HCT116 (cell line): ENCODE measurements around the gene SPATA2L. TPM values are rescaled to one million over a fixed set of nuclear protein-coding genes. Genes with fewer than 3 reads are reported as not detected.

ENCODE experiments used
- ATAC-seq: fragments of 200-7000 bp; cut with Tn5 transposase; 2 replicates; pipeline ENCODE4 v1.9.1; 2020; ENCODE audit warnings: mild to moderate bottlenecking, moderate library complexity
- BruUV-seq: library from RNA; stranded (reverse); fragments of 400-500 nt; replicated peaks from 2 replicates; lab custom pipeline; 2021; lab: Mats Ljungman, UMichigan
- CTCF ChIA-PET: fragments of 300-600 bp; sonication (Branson Sonifier 250); formaldehyde crosslinking; loops from one replicate; lab custom pipeline; 2021; ENCODE audit warnings: antibody characterized with exemption; lab: Charles Lee
- POLR2A ChIA-PET: fragments of 300-600, 350-600 bp; sonication (Branson Sonifier 250); formaldehyde crosslinking; loops from one replicate; lab custom pipeline; 2021; ENCODE audit warnings: antibody characterized with exemption; lab: Charles Lee
- RAD21 ChIA-PET, 2 experiments: fragments of 300-600 bp; sonication (Branson Sonifier 250); formaldehyde crosslinking; loops; one replicate each; lab custom pipeline; 2023; ENCODE audit warnings: low total read pairs in 2 of 2; ENCODE audit not compliant: uncharacterized antibody in 2 of 2, unreplicated experiment in 2 of 2, low non-redundant PET in 1 of 2; lab: Charles Lee
- DNase-seq: peaks from one replicate; pipeline ENCODE4 v3.0.0-alpha.2; 2010; ENCODE audit warnings: low read depth, low spot score
- H2AFZ ChIP-seq: fragments of 200-600 bp; shearing (Covaris generic), sonication (generic); 2 replicates; pipeline ENCODE4 v1.6.1; 2017; ENCODE audit warnings: low read depth, mixed run types, mixed read lengths, antibody characterized with exemption, low read length; ENCODE audit not compliant: poor library complexity, severe bottlenecking
- H3K27ac ChIP-seq: 2 replicates; pipeline ENCODE4 v1.5.1; 2012; ENCODE audit warnings: low read depth, low read length
- H3K27me3 ChIP-seq: fragments of 200-600 bp; sonication (generic); 2 replicates; pipeline ENCODE4 v1.6.1; 2016; ENCODE audit warnings: mixed run types, low read length, mixed read lengths; ENCODE audit not compliant: insufficient read depth
- H3K36me3 ChIP-seq, 2 experiments: fragments of 200-500 bp in 1 of 2; fragments of 200-600 bp in 1 of 2; sonication (Bioruptor generic) in 1 of 2; sonication (generic) in 1 of 2; 2 replicates each; pipeline versions ENCODE4 v1.5.1 to v1.6.1; 2014 to 2016; ENCODE audit warnings: low read length in 2 of 2, inconsistent platforms in 1 of 2, mixed read lengths in 1 of 2, mixed run types in 1 of 2; ENCODE audit not compliant: insufficient read depth in 2 of 2, control insufficient read depth in 1 of 2
- H3K4me1 ChIP-seq, 2 experiments: fragments of 200-600 bp in 1 of 2; sonication (generic) in 1 of 2; 2 replicates each; pipeline versions ENCODE4 v1.5.1 to v1.6.1; 2012 to 2017; ENCODE audit warnings: low read length in 2 of 2, inconsistent platforms in 1 of 2, mild to moderate bottlenecking in 1 of 2, mixed read lengths in 1 of 2, mixed run types in 1 of 2, moderate library complexity in 1 of 2; ENCODE audit not compliant: insufficient read depth in 2 of 2, control insufficient read depth in 1 of 2
- H3K4me2 ChIP-seq: fragments of 200-600 bp; sonication (generic); 2 replicates; pipeline ENCODE4 v1.6.1; 2017; ENCODE audit warnings: mixed run types, low read length, mixed read lengths
- H3K4me3 ChIP-seq, 2 experiments: fragments of 200-600 bp in 1 of 2; sonication (generic) in 1 of 2; replicated peaks in 1 of 2; 2 replicates each; pipeline ENCODE4 v1.5.1; 2011 to 2016; ENCODE audit warnings: low read length in 2 of 2, control low read depth in 1 of 2, low read depth in 1 of 2, mild to moderate bottlenecking in 1 of 2, mixed read lengths in 1 of 2, mixed run types in 1 of 2
- H3K79me2 ChIP-seq: fragments of 200-600 bp; sonication (generic); 2 replicates; pipeline ENCODE4 v1.6.1; 2017; ENCODE audit warnings: mild to moderate bottlenecking, mixed run types, low read length, moderate library complexity, mixed read lengths; ENCODE audit not compliant: insufficient read depth
- H3K9ac ChIP-seq: fragments of 200-600 bp; sonication (generic); 2 replicates; pipeline ENCODE4 v1.6.1; 2016; ENCODE audit warnings: low read length, mixed read lengths
- H3K9me2 ChIP-seq: fragments of 200-600 bp; sonication (generic), shearing (Covaris generic); 2 replicates; pipeline ENCODE4 v1.6.1; 2017; ENCODE audit warnings: mixed run types, mild to moderate bottlenecking, moderate library complexity; ENCODE audit not compliant: insufficient read depth
- H3K9me3 ChIP-seq, 2 experiments: fragments of 200-500 bp in 1 of 2; fragments of 200-600 bp in 1 of 2; sonication (Bioruptor generic) in 1 of 2; sonication (generic) in 1 of 2; 2 replicates each; pipeline ENCODE4 v1.6.1; 2014 to 2017; ENCODE audit warnings: low read length in 2 of 2, mixed read lengths in 2 of 2, inconsistent platforms in 1 of 2, low read depth in 1 of 2, mild to moderate bottlenecking in 1 of 2, mixed run types in 1 of 2, moderate library complexity in 1 of 2; ENCODE audit not compliant: control insufficient read depth in 1 of 2, insufficient read depth in 1 of 2
- H4K20me1 ChIP-seq: fragments of 200-600 bp; sonication (generic), shearing (Covaris generic); 2 replicates; pipeline ENCODE4 v1.6.1; 2017; ENCODE audit warnings: mixed run types, mild to moderate bottlenecking, moderate library complexity; ENCODE audit not compliant: insufficient read depth
- ELF1 ChIP-seq: IDR thresholded peaks from 2 replicates; pipeline ENCODE4 v1.6.1; 2012; ENCODE audit warnings: low read depth, borderline replicate concordance
- SP1 ChIP-seq: IDR thresholded peaks from 2 replicates; pipeline ENCODE4 v1.6.1; 2012; ENCODE audit warnings: low read depth
- YY1 ChIP-seq: IDR thresholded peaks from 2 replicates; pipeline ENCODE4 v1.6.1; 2011; ENCODE audit warnings: low read length, low read depth, moderate library complexity, mild to moderate bottlenecking; ENCODE audit not compliant: insufficient replicate concordance; ENCODE audit errors: extremely low read depth
- ZBTB33 ChIP-seq: IDR thresholded peaks from 2 replicates; pipeline ENCODE4 v1.6.1; 2011; ENCODE audit warnings: mild to moderate bottlenecking, low read length, moderate library complexity; ENCODE audit not compliant: insufficient replicate concordance; ENCODE audit errors: extremely low read depth
- ZFX ChIP-seq: fragments of 450-650 bp; IDR thresholded peaks from 2 replicates; pipeline ENCODE4 v1.6.1; 2017
- intact Hi-C: fragments of 100-400 bp; cut with micrococcal nuclease; formaldehyde crosslinking; loops from 2 replicates; pipeline ENCODE4 v1.10.0; 2022
- total RNA-seq: library from RNA; stranded (reverse); gene quantifications from one replicate; pipeline ENCODE4 v1.2.1, GENCODE V29; 2021; ENCODE audit not compliant: unreplicated experiment

SPATA2L gene
- total RNA-seq, 1 experiment from 2014 or later = 50.5 TPM

GRCh38 chr16:89688395-89688794 is 13.1 kb downstream of the SPATA2L start:
- no peak overlapping the region for H3K4me2 ChIP-seq
- ChIA-PET RAD21 (no interaction called here), POLR2A (no interaction called here), CTCF (no interaction called here)
- no peak for ATAC-seq
- no peaks in the 10 kb centered on the region for H3K9me2 ChIP-seq
- H3K9ac ChIP-seq = no peak overlapping the region
- peaks cover 9 to 20% of the 10 kb centered on the region in 2 experiments for H3K4me1 ChIP-seq
- intact Hi-C loops = no loop called here
- peaks cover 30% of the 10 kb centered on the region for H3K79me2 ChIP-seq
- no peak for DNase-seq
- H3K27me3 ChIP-seq = no peaks in the 10 kb centered on the region
- H2AFZ ChIP-seq = no peak overlapping the region
- H4K20me1 ChIP-seq = no peaks in the 10 kb centered on the region
- H3K27ac ChIP-seq = no peak overlapping the region
- TF ChIP-seq SP1 (no peak), YY1 (no peak), ZBTB33 (no peak), ZFX (no peak), ELF1 (no peak)
- H3K9me3 ChIP-seq = peaks cover 6% of the 10 kb centered on the region in 2 experiments; a peak in 2 of 4 replicates
- H3K36me3 ChIP-seq = peaks cover 22 to 61% of the 10 kb centered on the region in 2 experiments; a peak in 3 of 4 replicates
- BruUV-seq = no TSS peak
- H3K4me3 ChIP-seq = no peak overlapping the region
